Measurements from ENCODE around the gene PHOSPHO1. TPM values are rescaled to one million over a fixed set of nuclear protein-coding genes. Genes with fewer than 3 reads are reported as not detected.

Gene PHOSPHO1
- total RNA-seq, 4 donors from 2014 or later, result 1.2 to 1.5 (median 1.4) TPM; not detected in 1

DNA sequence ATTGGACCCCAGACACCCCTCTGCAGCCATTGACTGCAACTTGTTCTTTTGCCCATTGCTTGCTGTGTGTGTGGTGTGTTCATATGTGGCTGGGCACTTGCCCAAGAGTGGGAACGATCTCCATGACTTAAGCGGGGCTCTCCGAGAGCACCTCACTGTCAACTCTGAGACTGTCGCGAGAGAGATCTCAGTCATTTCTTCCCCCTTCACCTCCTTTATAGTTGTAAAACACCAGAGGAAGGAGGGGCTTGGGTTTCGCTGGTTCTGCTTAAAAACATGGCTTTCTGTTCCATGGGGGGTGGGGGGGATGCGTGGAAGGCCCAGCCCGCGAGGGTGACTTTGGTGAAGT lies 7.4 kb downstream of the PHOSPHO1 start:
- peak overlapping the region in 1 of 4 donors; percentile 33 for H3K4me3 ChIP-seq
- peaks cover 0 to 92% (median 26%) of the 10 kb centered on the region in 4 donors for H3K27me3 ChIP-seq
- H3K9me3 ChIP-seq, result no peaks in the 10 kb centered on the region
- H3K36me3 ChIP-seq, result peaks cover 0 to 31% (median 2%) of the 10 kb centered on the region in 4 donors
- H3K4me1 ChIP-seq, result peaks cover 20 to 32% (median 26%) of the 10 kb centered on the region in 4 donors
- intact Hi-C loops (cut with DNase I), result loop anchor here (5.0 kb wide), 1 partner anchor 69 kb away; no protein-coding TSS in a partner anchor
- DNase-seq (ENCODE audit: extremely low spot score), result no peak
- TF ChIP-seq POLR2AphosphoS5 (IDR thresholded peaks at IDR 0.05) (no peak), POLR2A (IDR thresholded peaks at IDR 0.05; ENCODE audit: low read depth) (no peak), EP300 (IDR thresholded peaks at IDR 0.05) (no peak)
- TF ChIP-seq, protein P1, sequence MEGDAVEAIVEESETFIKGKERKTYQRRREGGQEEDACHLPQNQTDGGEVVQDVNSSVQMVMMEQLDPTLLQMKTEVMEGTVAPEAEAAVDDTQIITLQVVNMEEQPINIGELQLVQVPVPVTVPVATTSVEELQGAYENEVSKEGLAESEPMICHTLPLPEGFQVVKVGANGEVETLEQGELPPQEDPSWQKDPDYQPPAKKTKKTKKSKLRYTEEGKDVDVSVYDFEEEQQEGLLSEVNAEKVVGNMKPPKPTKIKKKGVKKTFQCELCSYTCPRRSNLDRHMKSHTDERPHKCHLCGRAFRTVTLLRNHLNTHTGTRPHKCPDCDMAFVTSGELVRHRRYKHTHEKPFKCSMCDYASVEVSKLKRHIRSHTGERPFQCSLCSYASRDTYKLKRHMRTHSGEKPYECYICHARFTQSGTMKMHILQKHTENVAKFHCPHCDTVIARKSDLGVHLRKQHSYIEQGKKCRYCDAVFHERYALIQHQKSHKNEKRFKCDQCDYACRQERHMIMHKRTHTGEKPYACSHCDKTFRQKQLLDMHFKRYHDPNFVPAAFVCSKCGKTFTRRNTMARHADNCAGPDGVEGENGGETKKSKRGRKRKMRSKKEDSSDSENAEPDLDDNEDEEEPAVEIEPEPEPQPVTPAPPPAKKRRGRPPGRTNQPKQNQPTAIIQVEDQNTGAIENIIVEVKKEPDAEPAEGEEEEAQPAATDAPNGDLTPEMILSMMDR (IDR thresholded peaks at IDR 0.05), result no peak
- no peak overlapping the region for H3K27ac ChIP-seq (replicated peaks in 1 of 4)
- WGBS, result 25% methylated on average over 9 of the region's 9 CpGs

DNA sequence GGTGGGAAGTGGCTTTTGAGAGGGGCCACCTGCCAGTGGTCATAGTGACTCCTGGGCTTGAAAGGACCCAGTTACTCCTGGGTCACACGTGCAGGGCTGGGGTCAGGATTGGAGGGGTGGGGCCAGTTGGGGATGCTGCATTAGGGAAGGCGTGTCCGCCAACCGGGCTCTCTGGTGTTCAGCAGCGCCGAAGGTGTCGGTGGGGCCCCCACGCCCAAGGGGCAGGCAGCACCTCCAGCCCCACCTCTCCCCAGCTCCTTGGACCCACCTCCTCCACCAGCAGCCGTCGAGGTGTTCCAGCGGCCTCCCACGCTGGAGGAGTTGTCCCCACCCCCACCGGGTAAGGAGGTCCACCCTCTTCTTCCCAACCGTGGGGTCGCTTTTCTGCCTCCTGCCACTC lies 10.6 kb downstream of the PHOSPHO1 start:
- H3K9me3 ChIP-seq, result no peaks in the 10 kb centered on the region
- peaks cover 36 to 52% (median 46%) of the 10 kb centered on the region in 4 donors for H3K4me1 ChIP-seq
- intact Hi-C loops (cut with DNase I), result loop anchor here (5.0 kb wide), 1 partner anchor 72 kb away; no protein-coding TSS in a partner anchor
- 67% methylated on average over 12 of the region's 15 CpGs for WGBS
- no peak for TF ChIP-seq POLR2A (IDR thresholded peaks at IDR 0.05; ENCODE audit: low read depth)
- TF ChIP-seq, protein P1 (IDR thresholded peaks at IDR 0.05), result no peak
- no peak for TF ChIP-seq POLR2AphosphoS5 (IDR thresholded peaks at IDR 0.05)
- H3K27me3 ChIP-seq, result peaks cover 0 to 73% (median 20%) of the 10 kb centered on the region in 4 donors
- H3K4me3 ChIP-seq, result no peak overlapping the region
- no peak overlapping the region for H3K27ac ChIP-seq (replicated peaks in 1 of 4)
- DNase-seq (ENCODE audit: extremely low spot score), result no peak
- peaks cover 0 to 35% (median 2%) of the 10 kb centered on the region in 4 donors for H3K36me3 ChIP-seq

DNA sequence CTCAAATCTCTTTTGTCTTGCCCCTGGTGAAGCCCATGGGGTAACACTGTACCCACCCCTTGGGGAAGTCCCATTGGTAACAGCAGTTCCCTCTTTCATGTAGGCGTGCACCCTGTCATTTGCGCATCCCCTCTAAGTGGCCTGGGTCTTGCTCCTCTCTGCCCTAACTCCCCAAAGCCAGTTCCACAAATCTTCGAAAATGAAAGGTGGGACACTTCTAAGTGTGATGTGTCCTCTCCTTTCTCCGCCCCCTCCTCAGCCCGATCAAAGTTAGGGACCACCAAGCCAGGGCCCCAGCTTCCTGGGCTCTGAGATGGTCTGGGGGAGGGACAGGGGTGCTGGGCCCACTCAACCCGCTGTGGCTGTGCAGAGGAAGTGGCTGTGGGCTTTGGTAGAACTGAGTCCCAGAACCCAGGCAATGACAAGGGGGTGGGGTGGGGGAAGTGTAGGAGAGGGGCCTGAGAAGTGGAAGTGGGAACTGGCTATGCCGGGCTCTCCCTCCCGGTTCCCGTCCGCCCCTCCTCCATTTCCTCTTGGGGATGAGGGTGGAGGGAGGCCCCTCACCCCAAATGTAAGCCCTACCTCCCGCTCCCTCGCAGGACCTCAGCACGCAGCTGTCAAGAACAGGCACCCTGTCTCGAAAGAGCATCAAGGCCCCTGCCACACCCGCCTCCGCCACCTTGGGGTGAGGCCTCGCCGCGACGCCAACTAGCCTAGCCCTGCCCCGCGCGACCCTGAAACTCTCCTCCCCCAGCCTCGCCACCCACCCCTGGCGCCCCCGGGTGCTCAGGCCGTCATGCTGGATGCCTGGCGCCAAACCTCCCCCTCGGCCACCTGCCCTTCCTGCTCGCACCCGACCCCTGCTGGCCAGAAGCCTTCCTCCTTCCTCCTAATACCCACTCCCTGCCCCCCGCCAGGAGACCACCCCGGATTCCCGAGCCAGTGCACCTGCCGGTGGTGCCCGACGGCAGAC lies 11.4 kb downstream of the PHOSPHO1 start:
- Histone ChIP-seq H3K36me3 (peaks cover 0 to 35% (median 2%) of the 10 kb centered on the region in 4 donors), H3K4me1 (peaks cover 35 to 51% (median 44%) of the 10 kb centered on the region in 4 donors), H3K27me3 (peaks cover 0 to 66% (median 12%) of the 10 kb centered on the region in 4 donors), H3K27ac (replicated peaks in 1 of 4) (peak overlapping the region in 1 of 4 donors; percentile 14), H3K4me3 (peak overlapping the region in 1 of 4 donors; percentile 12), H3K9me3 (no peaks in the 10 kb centered on the region)
- 40% methylated on average over 32 of the region's 37 CpGs for WGBS
- no peak for TF ChIP-seq POLR2A (IDR thresholded peaks at IDR 0.05; ENCODE audit: low read depth)
- TF ChIP-seq POLR2AphosphoS5 (IDR thresholded peaks at IDR 0.05), result no peak
- TF ChIP-seq, protein P1 (IDR thresholded peaks at IDR 0.05), result no peak
- TF ChIP-seq EP300 (IDR thresholded peaks at IDR 0.05), result no peak
- no peak for DNase-seq (ENCODE audit: extremely low spot score)
- intact Hi-C loops (cut with DNase I), result no loop called here

DNA sequence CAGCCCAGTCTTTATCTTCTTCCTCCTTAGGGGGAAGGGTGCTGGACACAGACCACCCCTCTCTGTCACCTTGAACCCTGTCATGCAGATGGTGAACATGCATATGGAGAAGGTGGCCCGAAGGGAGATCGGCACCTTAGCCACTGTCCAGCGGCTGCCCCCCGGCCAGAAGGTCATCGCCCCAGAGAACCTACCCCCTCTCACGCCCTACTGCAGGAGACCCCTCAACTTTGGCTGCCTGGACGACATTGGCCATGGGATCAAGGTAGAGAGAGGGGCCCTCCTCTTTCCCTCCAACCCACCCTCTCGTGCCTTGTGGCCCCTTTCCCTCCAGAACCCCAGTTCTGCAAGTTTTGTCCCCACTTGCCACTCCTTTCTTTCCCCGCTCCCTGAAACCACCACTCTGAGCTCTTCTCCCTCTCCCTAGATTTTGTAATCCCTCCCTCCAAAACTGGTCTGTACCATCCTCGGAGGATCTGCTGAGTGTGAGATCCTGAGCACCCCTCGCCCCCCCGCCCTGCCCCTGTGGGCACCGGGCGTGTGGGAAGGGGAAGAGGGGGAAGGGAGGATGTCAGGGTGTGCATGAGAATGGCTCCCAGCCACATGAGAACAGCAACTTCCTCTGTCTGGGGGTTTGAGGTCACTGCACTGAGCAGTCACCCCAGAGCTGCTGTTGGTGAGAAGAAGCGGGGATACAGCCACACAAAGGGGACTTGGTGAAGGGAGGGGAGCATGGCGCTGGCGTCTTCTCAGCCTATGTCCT lies 12.8 kb downstream of the PHOSPHO1 start:
- 70% methylated on average over 17 of the region's 17 CpGs for WGBS
- Histone ChIP-seq H3K4me1 (peaks cover 22 to 50% (median 40%) of the 10 kb centered on the region in 4 donors), H3K27ac (replicated peaks in 1 of 4) (peak overlapping the region in 2 of 4 donors; percentile 12 to 44), H3K36me3 (peaks cover 0 to 33% (median 2%) of the 10 kb centered on the region in 4 donors), H3K27me3 (peaks cover 0 to 52% (median 5%) of the 10 kb centered on the region in 4 donors), H3K9me3 (no peaks in the 10 kb centered on the region), H3K4me3 (no peak overlapping the region)
- DNase-seq (ENCODE audit: extremely low spot score), result no peak
- intact Hi-C loops (cut with DNase I), result no loop called here
- peak; percentile 30 for TF ChIP-seq POLR2AphosphoS5 (IDR thresholded peaks at IDR 0.05)
- no peak for TF ChIP-seq EP300 (IDR thresholded peaks at IDR 0.05)

All from esophagus muscularis mucosa (tissue), 4 donors.